SK-N-SH (cell line): ENCODE measurements around the gene IQGAP2. TPM values are rescaled to one million over a fixed set of nuclear protein-coding genes. Genes with fewer than 3 reads are reported as not detected.

Experiments used
- CTCF ChIA-PET: fragments of 300-600, 350-600 bp; formaldehyde crosslinking; extraction: SDS; loops from one replicate; lab custom pipeline; 2021; lab: Yijun Ruan, JAX
- POLR2A ChIA-PET: fragments of 350-600 bp; sonication (Branson Sonifier 250); formaldehyde crosslinking; extraction: SDS; loops from one replicate; lab custom pipeline; 2020; ENCODE audit warnings: antibody characterized with exemption, inconsistent platforms; lab: Yijun Ruan, JAX
- DNase-seq: peaks from one replicate; pipeline ENCODE4 v3.0.0; 2012
- H2AFZ ChIP-seq: fragments of 200-600 bp; sonication (generic); 2 replicates; pipeline ENCODE4 v1.8.1; 2016; ENCODE audit warnings: antibody characterized with exemption, mild to moderate bottlenecking, low read depth
- H3F3A ChIP-seq: fragments of 200-600 bp; sonication (generic); replicated peaks from 2 replicates; pipeline ENCODE3; 2016; ENCODE audit warnings: antibody characterized with exemption, mild to moderate bottlenecking; ENCODE audit not compliant: insufficient read depth
- H3K27ac ChIP-seq, 2 experiments: fragments of 200-500 bp in 1 of 2; fragments of 200-600 bp in 1 of 2; sonication (Bioruptor generic) in 1 of 2; sonication (generic), shearing (Covaris generic) in 1 of 2; 2 replicates each; pipeline versions ENCODE4 v1.5.1 to v1.6.1; 2014 to 2016; ENCODE audit warnings: low read depth in 2 of 2, inconsistent platforms in 1 of 2, low read length in 1 of 2, mild to moderate bottlenecking in 1 of 2, mixed read lengths in 1 of 2
- H3K27me3 ChIP-seq: fragments of 200-600 bp; sonication (generic), shearing (Covaris generic); 2 replicates; pipeline ENCODE4 v1.6.1; 2016; ENCODE audit warnings: mixed run types; ENCODE audit not compliant: insufficient read depth
- H3K36me3 ChIP-seq, 2 experiments: fragments of 200-500 bp in 1 of 2; fragments of 200-600 bp in 1 of 2; sonication (Bioruptor generic) in 1 of 2; sonication (generic) in 1 of 2; replicated peaks in 1 of 2; 2 replicates each; pipeline versions ENCODE3 to v1.5.1; 2014 to 2016; ENCODE audit warnings: low read length in 1 of 2, mild to moderate bottlenecking in 1 of 2; ENCODE audit not compliant: insufficient read depth in 2 of 2, control insufficient read depth in 1 of 2
- H3K4me1 ChIP-seq, 2 experiments: fragments of 200-500 bp in 1 of 2; fragments of 200-600 bp in 1 of 2; sonication (Bioruptor generic) in 1 of 2; sonication (generic), shearing (Covaris generic) in 1 of 2; 2 replicates each; pipeline versions ENCODE4 v1.5.1 to v1.6.1; 2014 to 2016; ENCODE audit warnings: low read depth in 1 of 2, low read length in 1 of 2, mixed run types in 1 of 2; ENCODE audit not compliant: insufficient read depth in 2 of 2, control insufficient read depth in 1 of 2
- H3K4me2 ChIP-seq: fragments of 200-600 bp; sonication (generic), shearing (Covaris generic); 2 replicates; pipeline ENCODE4 v1.6.1; 2017; ENCODE audit warnings: mixed run types
- H3K4me3 ChIP-seq, 2 experiments: fragments of 200-500 bp in 1 of 2; fragments of 200-600 bp in 1 of 2; sonication (Bioruptor generic) in 1 of 2; sonication (generic), shearing (Covaris generic) in 1 of 2; 2 replicates each; pipeline versions ENCODE4 v1.5.1 to v1.8.1; 2014 to 2016; ENCODE audit warnings: low read depth in 2 of 2, inconsistent platforms in 1 of 2, low read length in 1 of 2, mild to moderate bottlenecking in 1 of 2, mixed read lengths in 1 of 2, moderate library complexity in 1 of 2
- H3K79me2 ChIP-seq: fragments of 200-600 bp; sonication (generic); 2 replicates; pipeline ENCODE4 v1.8.1; 2017; ENCODE audit warnings: mild to moderate bottlenecking; ENCODE audit not compliant: insufficient read depth
- H3K9ac ChIP-seq: fragments of 200-600 bp; sonication (generic); 2 replicates; pipeline ENCODE4 v1.6.1; 2017; ENCODE audit warnings: mixed run types
- H3K9me2 ChIP-seq: fragments of 200-600 bp; sonication (generic); 2 replicates; pipeline ENCODE4 v1.6.1; 2017; ENCODE audit warnings: mixed run types
- H3K9me3 ChIP-seq: fragments of 200-600 bp; sonication (generic); 2 replicates; pipeline ENCODE4 v1.6.1; 2017; ENCODE audit warnings: mixed run types, mild to moderate bottlenecking, moderate library complexity
- H4K20me1 ChIP-seq: fragments of 200-600 bp; sonication (generic); 2 replicates; pipeline ENCODE4 v1.6.1; 2017; ENCODE audit warnings: mild to moderate bottlenecking, mixed run types; ENCODE audit not compliant: insufficient read depth
- CTCF ChIP-seq: fragments of 200-600 bp; sonication (generic); IDR thresholded peaks from 2 replicates; pipeline ENCODE4 v1.6.1; 2017; ENCODE audit warnings: antibody characterized with exemption, mild to moderate bottlenecking, moderate library complexity
- ELF1 ChIP-seq: IDR thresholded peaks from 2 replicates; pipeline ENCODE4 v1.4.0; 2012
- EP300 ChIP-seq, 2 experiments: IDR thresholded peaks; 2 replicates each; pipeline versions ENCODE4 v1.4.0 to v1.6.1; 2012; ENCODE audit warnings: borderline replicate concordance in 1 of 2, low read depth in 1 of 2, low read length in 1 of 2
- EZH2phosphoT487 ChIP-seq: fragments of 200-600 bp; sonication (generic); IDR thresholded peaks from 2 replicates; pipeline ENCODE4 v1.6.1; 2017; ENCODE audit warnings: low read depth, mixed run types, mild to moderate bottlenecking, antibody characterized with exemption, moderate library complexity, borderline replicate concordance
- FOXJ3 ChIP-seq: sonication (generic); formaldehyde crosslinking; IDR thresholded peaks from 2 replicates; pipeline ENCODE4 v1.5.1; 2020; ENCODE audit warnings: mild to moderate bottlenecking, missing genetic modification reagents
- FOXM1 ChIP-seq: IDR thresholded peaks from 2 replicates; pipeline ENCODE4 v1.4.0; 2012; ENCODE audit warnings: low read depth, mild to moderate bottlenecking
- GATA2 ChIP-seq: sonication (generic); formaldehyde crosslinking; IDR thresholded peaks from 2 replicates; pipeline ENCODE4 v1.5.0; 2020; ENCODE audit warnings: mild to moderate bottlenecking, missing genetic modification reagents
- JUND ChIP-seq: IDR thresholded peaks from 2 replicates; pipeline ENCODE4 v1.4.0; 2012
- NRF1 ChIP-seq: IDR thresholded peaks from 2 replicates; pipeline ENCODE4 v1.6.1; 2012; ENCODE audit warnings: low read depth, mild to moderate bottlenecking, low read length
- POLR2AphosphoS5 ChIP-seq: IDR thresholded peaks from 2 replicates; pipeline ENCODE4 v1.6.1; 2012; ENCODE audit warnings: low read depth, low read length
- RAD21 ChIP-seq: IDR thresholded peaks from 2 replicates; pipeline ENCODE4 v1.6.1; 2012; ENCODE audit warnings: mild to moderate bottlenecking, low read length
- SIN3A ChIP-seq: IDR thresholded peaks from 2 replicates; pipeline ENCODE4 v1.6.1; 2012; ENCODE audit warnings: low read depth, mild to moderate bottlenecking, low read length, moderate library complexity, borderline replicate concordance
- TEAD4 ChIP-seq: IDR thresholded peaks from 2 replicates; pipeline ENCODE4 v1.4.0; 2012; ENCODE audit warnings: mild to moderate bottlenecking, borderline replicate concordance; ENCODE audit not compliant: insufficient read depth
- YY1 ChIP-seq: IDR thresholded peaks from 2 replicates; pipeline ENCODE4 v1.4.0; 2012; ENCODE audit warnings: low read depth, mild to moderate bottlenecking
- WGBS: methylation state at CpG from one replicate; pipeline ENCODE4 v1.1.6; 2017; ENCODE audit warnings: low lambda C conversion rate; 5-methylcytosine and 5-hydroxymethylcytosine counted together
- polyA plus RNA-seq, 3 experiments: library from polyadenylated mRNA; depleted of rRNA; stranded (reverse); fragments of >200 nt; gene quantifications; 2 replicates each; pipeline ENCODE4 v1.2.3, GENCODE V29; 2012
- TF ChIP-seq, protein P1 (sequence below): IDR thresholded peaks from 2 replicates; pipeline ENCODE4 v1.4.0; 2012; ENCODE audit warnings: low read depth, borderline replicate concordance
- TF ChIP-seq, protein P2 (sequence below): IDR thresholded peaks from 2 replicates; pipeline ENCODE4 v1.6.1; 2012; ENCODE audit warnings: mild to moderate bottlenecking, low read depth, low read length, moderate library complexity

IQGAP2 gene
- polyA plus RNA-seq, 1 of the 3 experiments (the other 2 are of a cell fraction), result 2.1 TPM

- H3K4me1 ChIP-seq, result peaks cover 4 to 35% of the 10 kb centered on the region in 2 experiments; a peak in 3 of 4 replicates
- no peak overlapping the region for H3K4me3 ChIP-seq
- POLR2A ChIA-PET, result no interaction called here
- H3F3A ChIP-seq, result peaks cover 13% of the 10 kb centered on the region
- no peak overlapping the region for H3K9ac ChIP-seq
- no peaks in the 10 kb centered on the region for H3K9me3 ChIP-seq
- no peaks in the 10 kb centered on the region for H4K20me1 ChIP-seq
- no peaks in the 10 kb centered on the region for H3K9me2 ChIP-seq
- no peak overlapping the region for H2AFZ ChIP-seq
- no peak overlapping the region for H3K4me2 ChIP-seq
- TF ChIP-seq, protein P1, sequence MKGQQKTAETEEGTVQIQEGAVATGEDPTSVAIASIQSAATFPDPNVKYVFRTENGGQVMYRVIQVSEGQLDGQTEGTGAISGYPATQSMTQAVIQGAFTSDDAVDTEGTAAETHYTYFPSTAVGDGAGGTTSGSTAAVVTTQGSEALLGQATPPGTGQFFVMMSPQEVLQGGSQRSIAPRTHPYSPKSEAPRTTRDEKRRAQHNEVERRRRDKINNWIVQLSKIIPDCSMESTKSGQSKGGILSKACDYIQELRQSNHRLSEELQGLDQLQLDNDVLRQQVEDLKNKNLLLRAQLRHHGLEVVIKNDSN, result no peak
- TF ChIP-seq ELF1, result no peak
- no peak for TF ChIP-seq GATA2
- TF ChIP-seq, protein P2, sequence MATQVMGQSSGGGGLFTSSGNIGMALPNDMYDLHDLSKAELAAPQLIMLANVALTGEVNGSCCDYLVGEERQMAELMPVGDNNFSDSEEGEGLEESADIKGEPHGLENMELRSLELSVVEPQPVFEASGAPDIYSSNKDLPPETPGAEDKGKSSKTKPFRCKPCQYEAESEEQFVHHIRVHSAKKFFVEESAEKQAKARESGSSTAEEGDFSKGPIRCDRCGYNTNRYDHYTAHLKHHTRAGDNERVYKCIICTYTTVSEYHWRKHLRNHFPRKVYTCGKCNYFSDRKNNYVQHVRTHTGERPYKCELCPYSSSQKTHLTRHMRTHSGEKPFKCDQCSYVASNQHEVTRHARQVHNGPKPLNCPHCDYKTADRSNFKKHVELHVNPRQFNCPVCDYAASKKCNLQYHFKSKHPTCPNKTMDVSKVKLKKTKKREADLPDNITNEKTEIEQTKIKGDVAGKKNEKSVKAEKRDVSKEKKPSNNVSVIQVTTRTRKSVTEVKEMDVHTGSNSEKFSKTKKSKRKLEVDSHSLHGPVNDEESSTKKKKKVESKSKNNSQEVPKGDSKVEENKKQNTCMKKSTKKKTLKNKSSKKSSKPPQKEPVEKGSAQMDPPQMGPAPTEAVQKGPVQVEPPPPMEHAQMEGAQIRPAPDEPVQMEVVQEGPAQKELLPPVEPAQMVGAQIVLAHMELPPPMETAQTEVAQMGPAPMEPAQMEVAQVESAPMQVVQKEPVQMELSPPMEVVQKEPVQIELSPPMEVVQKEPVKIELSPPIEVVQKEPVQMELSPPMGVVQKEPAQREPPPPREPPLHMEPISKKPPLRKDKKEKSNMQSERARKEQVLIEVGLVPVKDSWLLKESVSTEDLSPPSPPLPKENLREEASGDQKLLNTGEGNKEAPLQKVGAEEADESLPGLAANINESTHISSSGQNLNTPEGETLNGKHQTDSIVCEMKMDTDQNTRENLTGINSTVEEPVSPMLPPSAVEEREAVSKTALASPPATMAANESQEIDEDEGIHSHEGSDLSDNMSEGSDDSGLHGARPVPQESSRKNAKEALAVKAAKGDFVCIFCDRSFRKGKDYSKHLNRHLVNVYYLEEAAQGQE, result no peak
- TF ChIP-seq TEAD4, result no peak
- TF ChIP-seq EP300 (IDR thresholded peaks at IDR 0.05; ENCODE audit: borderline replicate concordance in 1 of 2, low read depth in 1 of 2, low read length in 1 of 2), result no peak
- no peak for TF ChIP-seq FOXM1
- no peak for TF ChIP-seq YY1
- TF ChIP-seq CTCF, result no peak
- no peak overlapping the region for H3K27ac ChIP-seq
- H3K79me2 ChIP-seq, result no peaks in the 10 kb centered on the region
- no peaks in the 10 kb centered on the region for H3K27me3 ChIP-seq
- DNase-seq, result no peak
- no peaks in the 10 kb centered on the region for H3K36me3 ChIP-seq
- CTCF ChIA-PET, result interaction anchor here (0.6 to 2.5 kb wide), 4 partner anchors 9 to 69 kb away, joined by 3 to 18 read pairs (median 5); partner anchors contain the start of gene F2R
Observed at GRCh38 chr5:76705574-76705973, 302.5 kb downstream of the IQGAP2 start.

- Histone ChIP-seq H3K9me2 (no peaks in the 10 kb centered on the region), H3K4me2 (peak overlapping the region; percentile 32), H3K79me2 (no peaks in the 10 kb centered on the region), H3K9ac (no peak overlapping the region; the same call in 1 of the 2 replicates), H3K4me1 (peaks cover 0 to 43% of the 10 kb centered on the region in 2 experiments; a peak in 3 of 4 replicates), H3K27me3 (no peaks in the 10 kb centered on the region), H4K20me1 (no peaks in the 10 kb centered on the region), H3K27ac (peak overlapping the region; percentile 68 to 77; a peak in 3 of 4 replicates), H3K4me3 (no peak overlapping the region), H2AFZ (0 out of 2 replicates have a peak overlapping the region, but pooled peaks have one; percentile 14), H3K36me3 (no peaks in the 10 kb centered on the region), H3F3A (peaks cover 19% of the 10 kb centered on the region), H3K9me3 (no peaks in the 10 kb centered on the region)
- POLR2A ChIA-PET, result no interaction called here
- CTCF ChIA-PET, result no interaction called here
- no peak for DNase-seq
- 20% methylated on average over 2 of the region's 2 CpGs for WGBS
- TF ChIP-seq FOXM1 (peak; percentile 55; the same call in 1 of the 2 replicates), EZH2phosphoT487 (no peak), POLR2AphosphoS5 (peak; percentile 58; the same call in 1 of the 2 replicates), FOXJ3 (CRISPR knock-in tag) (no peak), YY1 (no peak), SIN3A (no peak), NRF1 (no peak), JUND (peak; percentile 81), RAD21 (no peak)
- TF ChIP-seq, protein P2, result no peak
- TF ChIP-seq, protein P1, result no peak
Observed at GRCh38 chr5:76709762-76710161, 306.7 kb downstream of the IQGAP2 start.
